GM21528 (cell line): ENCODE results near the gene NCK2.

Experiments
- ATAC-seq: cut with Tn5 transposase; IDR thresholded peaks from one replicate; pipeline ENCODE4 v1.9.1; 2021; ENCODE audit warnings: mild to moderate bottlenecking, moderate library complexity; ENCODE audit not compliant: unreplicated experiment, low FRiP score

NCK2 gene

GRCh38 chr2:105774781-105775337 lies 30.1 kb downstream of the NCK2 start:
- ATAC-seq: no peak

DNA sequence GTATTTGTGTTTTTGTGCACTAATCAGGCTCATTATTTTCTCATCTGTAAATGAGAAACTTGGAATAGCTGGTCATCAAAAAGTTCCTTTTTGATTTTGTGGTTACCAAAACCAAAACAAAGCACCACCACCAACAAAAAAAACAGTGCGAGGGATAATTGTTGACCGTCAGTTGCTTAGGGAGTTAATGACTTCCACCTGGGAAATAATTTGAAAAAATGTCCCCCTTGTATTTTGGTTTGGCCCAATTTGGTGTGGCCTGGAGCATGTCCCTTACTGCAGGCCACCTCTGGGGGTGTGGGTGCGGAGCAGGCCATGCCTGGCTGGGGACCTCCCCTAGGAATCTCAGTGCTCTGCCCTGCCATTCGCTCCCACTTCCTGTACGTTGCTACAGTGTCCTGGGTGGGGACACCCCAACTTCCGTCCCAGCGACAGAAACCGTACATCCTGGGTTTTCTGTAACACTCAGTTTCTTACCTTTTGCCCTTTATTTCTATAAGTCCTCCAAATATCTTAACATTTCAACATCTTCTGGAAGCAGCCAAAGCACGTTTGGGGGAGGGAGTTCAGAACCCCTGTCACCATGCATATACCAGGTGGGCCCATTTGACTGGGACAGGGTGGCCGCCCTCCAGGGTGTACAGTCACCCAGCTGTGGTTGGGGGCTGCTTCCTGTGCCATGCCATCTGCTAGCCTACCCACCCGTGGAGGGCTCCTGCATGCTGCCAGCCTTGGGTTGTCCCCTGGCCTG lies 31.3 kb downstream of the NCK2 start:
- ATAC-seq: peak; percentile 44

- ATAC-seq: no peak
These were observed 31.8 kb downstream of the NCK2 start for GRCh38 chr2:105776560-105776928.

DNA sequence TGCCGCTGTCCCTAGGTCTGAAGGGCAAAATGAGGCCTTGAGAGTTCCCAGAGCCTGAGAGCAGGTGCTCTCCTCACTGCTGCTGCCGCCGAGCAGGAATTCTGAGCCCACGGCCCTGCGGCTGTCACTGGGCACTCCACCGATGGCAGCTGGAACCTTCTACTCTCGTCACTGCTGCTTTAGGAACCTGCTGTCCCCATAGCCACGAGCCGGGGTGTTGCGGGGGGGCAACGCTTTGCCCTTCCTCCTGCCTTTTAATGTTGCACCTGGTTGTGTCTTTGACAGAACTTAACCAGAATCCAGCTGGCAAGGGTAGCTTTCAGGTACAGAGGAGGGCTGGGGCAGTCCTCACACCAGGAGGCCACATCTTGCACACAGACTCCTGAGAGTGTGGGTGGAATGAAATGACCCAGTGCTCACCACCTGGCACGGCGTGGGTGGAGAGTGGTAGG lies 32.3 kb downstream of the NCK2 start:
- peak; percentile 24 for ATAC-seq

DNA sequence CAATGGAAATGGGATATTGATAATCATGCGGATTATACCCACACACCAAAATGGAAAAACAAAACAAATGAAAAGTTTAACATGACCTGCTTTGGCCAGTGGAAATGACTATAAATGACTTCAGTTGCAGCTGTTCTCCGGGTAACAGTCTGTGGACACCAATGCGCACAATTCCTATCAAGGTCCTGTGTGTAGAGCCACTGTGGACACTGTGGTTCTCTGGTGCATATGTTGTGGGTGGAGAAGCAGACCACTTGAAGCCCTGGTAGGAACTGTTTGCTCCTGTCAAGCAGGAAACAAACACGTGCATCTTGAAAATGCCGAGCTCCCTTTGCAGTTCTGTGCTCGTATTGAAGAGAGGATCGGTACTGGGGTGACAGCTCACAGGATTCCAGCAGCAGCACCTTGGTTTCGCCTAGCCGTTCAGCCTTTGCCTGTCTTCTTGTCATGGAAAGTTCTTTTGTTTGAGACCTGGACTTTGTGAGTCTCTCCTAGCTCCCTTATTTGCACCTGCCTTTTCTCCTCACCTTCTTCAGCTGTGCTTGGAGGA lies 32.9 kb downstream of the NCK2 start:
- no peak for ATAC-seq

GRCh38 chr2:105778080-105778607 lies 33.4 kb downstream of the NCK2 start:
- ATAC-seq: no peak

GRCh38 chr2:105779394-105779793 lies 34.7 kb downstream of the NCK2 start:
- ATAC-seq: no peak

DNA sequence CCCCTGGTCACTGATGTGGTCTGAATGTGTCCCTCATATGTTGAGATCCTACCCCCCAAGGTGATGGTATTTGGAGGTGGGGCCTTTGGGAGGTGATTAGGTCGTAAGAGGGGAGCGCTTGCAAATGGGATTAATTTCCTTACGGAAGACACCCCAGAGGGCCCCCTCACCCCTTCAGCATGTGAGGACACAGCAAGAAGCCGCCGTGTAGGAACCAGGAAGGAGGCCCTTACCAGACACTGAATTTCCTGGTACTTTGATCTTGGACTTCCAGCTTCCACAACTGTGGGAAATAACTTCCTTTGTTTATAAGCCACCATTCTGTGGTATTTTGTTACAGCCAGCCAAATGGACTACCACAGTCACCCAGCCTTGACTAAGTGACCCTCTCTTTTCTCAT lies 35.9 kb downstream of the NCK2 start:
- ATAC-seq: no peak

DNA sequence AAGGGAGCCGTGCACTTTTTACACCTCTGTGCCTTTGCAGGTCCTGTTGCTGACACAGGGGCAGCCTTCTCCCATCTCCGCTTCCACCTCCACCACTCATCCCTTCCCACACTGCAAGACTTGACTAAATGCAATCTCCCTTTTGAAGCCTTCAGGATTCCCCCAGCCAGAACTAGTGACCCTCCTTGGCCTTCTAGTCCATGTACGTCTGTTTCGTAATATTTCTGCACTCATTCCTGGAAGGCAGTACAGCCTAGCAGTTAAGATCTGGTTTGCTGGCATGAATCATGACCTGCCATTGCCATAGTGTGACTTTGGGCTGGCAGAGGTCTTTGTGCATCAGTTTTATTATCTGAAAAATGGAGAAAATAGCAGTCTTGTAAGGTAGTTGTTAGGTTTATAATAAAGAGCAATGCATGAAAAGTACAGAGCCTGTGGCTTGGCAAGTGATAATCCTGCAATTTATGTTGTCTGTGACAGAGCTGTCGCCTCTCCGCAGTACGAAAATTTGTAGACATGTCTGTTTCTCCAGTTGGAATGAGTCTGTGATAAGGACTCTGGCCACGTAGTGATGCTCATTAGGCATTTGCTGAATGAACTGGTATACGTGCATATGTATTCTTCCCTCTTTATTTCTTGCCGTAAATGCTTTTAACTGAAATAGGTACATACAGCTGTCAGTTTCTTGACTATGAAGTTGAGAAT lies 36.7 kb downstream of the NCK2 start:
- ATAC-seq: no peak

GRCh38 chr2:105782123-105782522 lies 37.4 kb downstream of the NCK2 start:
- no peak for ATAC-seq

DNA sequence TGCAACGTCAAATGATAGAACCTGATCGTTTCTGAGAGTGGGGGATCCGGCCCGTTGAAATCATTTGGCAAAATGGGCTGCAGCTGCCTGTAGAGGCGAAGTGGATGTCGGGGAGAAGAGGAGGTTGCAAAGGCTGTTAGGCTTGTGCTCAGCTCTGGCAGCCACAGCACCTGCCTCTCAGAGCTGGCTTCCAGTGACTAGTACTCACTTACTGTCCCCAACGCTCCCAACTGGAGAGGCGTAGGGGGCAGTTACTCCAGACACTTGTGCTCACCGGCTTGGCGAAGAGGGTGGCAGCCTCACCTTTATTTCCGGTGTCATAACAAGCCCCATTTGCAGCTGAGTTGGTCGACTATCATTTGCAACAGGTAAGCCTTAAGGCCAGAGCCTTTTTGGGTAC lies 37.9 kb downstream of the NCK2 start:
- ATAC-seq: no peak

DNA sequence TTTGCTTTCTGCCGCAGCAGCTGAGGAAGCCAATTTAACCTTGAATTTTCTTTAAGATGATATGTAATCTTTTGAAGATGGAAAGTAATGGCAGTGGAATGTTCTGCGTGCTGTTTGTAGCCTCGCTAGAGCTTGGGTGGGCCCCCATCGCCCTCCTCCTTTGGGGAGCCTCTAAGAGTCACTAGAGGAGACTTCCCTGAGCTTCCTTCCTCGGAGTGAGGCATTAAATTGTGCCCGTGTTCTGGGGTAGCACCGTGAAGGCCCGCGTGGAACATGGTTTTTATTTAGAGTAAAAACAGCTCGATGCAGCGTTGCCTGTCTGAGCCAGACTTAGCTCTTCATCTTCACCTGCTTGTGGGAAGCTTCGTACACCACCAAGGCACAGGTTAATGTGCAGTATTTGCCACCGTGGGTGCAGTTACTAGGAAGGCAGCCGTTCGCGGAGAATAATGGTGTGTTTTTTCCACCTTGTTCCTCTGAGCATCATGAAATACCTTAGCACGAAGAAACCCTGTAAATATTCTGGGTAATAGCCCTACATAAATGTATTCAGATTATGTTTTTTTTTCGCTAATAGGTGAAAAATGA lies 38.5 kb downstream of the NCK2 start:
- no peak for ATAC-seq

GRCh38 chr2:105783972-105784371 lies 39.3 kb downstream of the NCK2 start:
- no peak for ATAC-seq

- ATAC-seq: no peak
These were observed 39.9 kb downstream of the NCK2 start for GRCh38 chr2:105784589-105784988.

GRCh38 chr2:105785095-105785847 lies 40.6 kb downstream of the NCK2 start:
- ATAC-seq: no peak

- no peak for ATAC-seq
These were observed 41.8 kb downstream of the NCK2 start for GRCh38 chr2:105786231-105787230.

DNA sequence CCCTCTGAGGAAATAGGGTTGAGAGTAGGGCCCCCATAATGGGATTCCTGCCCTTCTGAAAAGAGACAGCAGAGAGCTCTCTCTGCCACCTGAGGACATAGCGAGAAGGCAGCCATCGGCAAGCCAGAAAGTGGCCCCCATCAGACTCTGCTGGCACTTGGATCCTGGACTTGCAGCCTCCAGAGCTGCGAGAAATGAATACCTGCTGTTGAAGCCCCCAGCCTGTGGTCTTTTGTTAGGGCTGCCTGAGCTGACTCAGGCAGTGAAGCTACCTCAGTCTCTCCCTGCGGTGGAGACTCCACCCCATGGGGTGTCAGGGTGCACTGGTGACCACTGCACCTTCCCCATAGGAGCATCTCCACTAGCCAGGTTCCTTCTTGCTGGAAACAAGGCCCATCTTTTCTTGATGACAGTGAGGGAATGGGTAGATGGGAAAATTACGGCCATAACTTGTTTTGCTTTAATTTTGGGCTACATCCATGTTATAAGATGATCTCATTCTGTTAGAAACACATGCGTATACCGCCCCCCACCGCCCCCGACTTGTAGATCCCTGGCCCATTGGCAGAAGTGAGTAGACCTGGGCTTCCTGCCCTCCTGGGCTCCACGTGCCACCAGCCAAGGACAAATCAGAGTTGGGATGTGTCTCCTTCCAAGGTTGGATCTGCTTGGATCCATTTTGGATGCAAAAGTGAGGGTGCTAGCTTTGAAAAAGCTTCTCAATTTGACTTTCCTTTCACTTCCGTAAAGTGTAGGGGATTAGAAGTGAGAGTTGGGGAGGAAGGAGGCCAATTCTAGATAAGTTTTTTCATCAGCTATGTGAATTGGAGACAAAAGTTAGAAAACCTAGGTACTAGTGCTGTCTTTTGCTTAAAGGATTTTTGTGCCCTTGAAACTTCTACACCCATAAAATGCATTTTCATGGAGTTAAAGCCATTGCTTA lies 42.9 kb downstream of the NCK2 start:
- no peak for ATAC-seq
